Activated T-helper 1 cell treated with anti-CD3 and anti-CD28 coated beads, Interleukin-2, amount 50 U/mL, for 16 hours (primary cell): ENCODE data around the gene GRID2IP.

Source experiments
- DNase-seq, 2 donors: peaks; one replicate each; pipeline ENCODE4 v3.0.0-alpha.2; 2020; ENCODE audit warnings: low read depth in 1 of 2, low spot score in 1 of 2

Gene GRID2IP

DNA sequence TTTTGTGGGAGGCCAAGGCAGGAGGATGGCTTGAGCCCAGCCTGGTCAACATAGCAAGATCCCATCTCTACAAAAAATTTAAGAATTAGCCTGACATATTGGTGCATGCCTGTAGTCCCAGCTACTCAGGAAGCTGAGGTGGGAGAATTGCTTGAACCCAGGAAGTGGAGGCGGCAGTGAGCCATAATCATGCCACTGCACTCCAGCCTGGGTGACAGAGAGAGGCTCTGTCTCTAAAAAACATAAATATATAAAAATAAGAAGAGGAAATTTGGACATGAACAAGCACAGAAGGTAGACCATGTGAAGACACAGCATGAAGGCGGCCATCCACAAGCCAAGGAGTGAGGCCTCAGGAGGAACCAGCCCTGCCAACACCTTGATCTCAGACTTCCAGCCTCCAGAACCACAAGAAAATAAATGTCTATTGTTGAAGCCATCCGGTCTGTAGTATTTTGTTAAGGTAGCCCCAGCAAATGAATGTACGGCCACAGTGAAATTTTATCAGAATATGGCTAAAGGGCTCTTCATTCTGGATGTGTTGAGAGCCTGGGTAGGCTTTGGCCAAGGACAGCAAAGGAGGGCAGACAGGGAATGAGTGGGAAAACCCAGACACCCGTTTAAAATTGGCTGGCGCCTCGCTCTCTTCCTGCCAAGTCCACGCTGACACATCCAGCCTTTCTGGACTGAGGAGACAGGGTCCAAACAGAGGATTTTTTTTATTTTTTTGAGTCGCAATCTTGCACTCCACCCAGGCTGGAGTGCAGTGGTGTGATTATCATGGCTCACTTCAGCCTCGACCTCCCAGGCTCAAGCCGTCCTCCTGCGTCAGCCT is 12.9 kb upstream of the GRID2IP start:
- no peak for DNase-seq

DNA sequence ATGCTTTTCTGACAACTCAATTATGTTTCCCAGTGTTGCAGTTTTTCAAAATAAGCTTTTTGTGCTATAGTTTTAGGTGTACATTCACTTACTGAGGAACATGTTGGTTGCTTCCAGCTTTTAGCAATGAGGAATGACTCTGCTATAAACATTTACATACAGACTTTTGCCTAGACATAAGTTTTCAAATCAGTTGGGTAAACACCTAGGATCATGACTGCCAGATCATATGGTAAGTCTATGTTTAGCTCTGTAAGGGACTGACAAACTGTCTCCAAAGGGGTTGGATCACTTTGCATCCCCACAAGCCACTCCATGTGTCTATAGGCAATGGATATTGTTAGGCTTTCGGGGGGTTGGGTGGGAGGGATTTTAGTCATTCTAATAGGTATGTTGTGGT is 10.8 kb upstream of the GRID2IP start:
- DNase-seq: no peak

DNA sequence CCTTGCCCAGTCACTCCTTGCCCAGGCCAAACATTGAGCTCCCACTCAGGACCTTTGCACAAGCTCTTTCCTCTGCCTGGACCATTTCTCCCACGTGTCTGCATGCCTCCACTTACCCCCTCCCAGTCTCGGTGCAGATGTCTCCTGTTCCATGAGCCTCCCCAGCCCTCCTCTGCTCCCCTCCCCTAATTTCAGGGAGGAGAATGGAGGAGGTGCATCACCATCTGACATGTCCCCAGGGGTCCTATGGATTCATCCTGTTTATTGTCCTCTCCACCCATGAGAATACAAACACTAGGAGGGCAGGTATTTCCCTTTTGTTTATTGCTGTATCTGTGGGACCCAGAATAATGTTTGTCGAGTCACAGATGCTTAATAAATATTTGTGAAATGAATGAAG is 8.6 kb upstream of the GRID2IP start:
- DNase-seq: no peak

DNA sequence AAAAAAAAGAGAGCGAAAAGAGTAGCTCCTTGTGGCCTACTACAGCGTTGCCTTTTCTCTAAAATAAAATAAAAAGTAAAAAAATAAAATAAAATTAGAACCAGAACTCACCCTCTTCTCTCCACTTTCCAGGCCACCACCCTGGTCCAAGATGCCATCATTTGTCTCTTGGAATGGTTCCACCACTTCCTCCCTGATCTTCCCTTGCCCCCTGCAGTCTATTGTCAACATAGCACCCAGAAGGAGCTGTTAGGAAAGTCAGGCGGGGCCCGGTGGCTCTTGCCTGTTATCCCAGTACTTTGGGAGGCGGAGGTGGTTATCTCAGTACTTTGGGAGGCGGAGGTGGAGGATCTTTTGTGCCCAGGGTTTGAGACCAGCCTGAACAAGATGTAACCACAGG is 7.6 kb upstream of the GRID2IP start:
- no peak for DNase-seq

DNA sequence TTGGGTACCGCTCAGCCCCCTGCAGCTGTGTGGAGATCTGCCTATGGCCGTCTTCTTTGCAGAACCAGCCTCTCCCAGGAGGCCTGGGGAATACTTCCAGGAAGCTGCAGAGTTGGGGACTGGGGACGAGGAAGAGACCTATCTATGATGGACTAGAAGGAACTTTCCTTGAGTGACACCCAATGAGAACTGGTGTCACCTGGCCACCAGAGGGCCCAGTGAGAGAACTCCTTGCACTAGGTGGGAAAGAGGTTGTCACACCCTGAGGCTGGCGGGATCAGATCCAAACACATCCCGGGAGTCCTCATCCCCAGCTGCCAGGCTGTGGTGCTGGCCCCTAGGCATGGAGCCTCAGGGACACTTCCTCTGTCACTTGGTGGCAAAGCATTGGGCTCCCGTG is 4.9 kb upstream of the GRID2IP start:
- no peak for DNase-seq

DNA sequence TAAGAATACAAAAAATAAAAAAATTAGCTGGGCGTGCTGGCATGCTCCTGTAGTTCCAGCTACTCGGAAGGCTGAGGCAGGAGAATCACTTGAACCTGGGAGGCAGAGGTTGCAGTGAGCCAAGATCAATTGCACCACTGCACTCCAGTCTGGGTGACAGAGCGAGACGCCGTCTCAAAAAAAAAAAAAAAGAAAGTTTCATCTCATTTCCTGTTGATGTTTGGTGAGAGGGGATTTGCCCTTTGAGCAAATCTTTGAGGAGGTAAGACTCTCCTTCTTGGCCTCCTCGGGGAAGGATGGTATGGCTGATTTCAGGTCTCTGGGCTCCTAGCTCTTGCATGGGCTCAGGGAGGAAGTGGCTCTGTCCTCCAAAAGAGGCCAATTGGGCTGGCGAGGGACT is 3.6 kb upstream of the GRID2IP start:
- DNase-seq: no peak

DNA sequence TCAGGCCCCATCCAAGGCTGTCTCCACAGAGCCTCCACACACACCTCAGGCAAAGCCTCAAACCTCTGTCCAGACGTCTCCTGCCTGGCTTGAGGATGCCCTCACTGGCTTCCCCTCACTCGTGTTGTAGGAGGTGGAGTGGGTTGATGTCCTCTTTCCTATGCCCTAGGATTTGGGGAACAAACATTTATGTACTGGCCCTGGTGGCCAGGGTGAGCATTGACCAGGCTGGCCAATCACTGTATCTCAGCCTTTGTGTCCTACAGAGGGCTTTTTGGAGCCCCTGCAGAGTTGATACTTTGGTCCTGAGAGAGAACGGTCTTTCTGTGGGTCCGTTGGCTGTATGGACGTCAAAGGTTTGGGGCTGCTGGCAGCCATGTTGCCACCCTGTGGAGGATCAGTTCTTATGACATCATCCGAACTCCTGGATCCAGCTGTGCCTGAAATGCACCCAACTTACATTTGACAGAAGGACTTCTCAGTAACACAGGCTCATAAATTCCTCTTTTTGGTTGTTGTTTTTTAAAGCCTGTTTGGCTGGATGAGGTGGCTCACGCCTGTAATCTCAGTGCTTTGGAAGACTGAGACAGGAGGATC is 2.3 kb upstream of the GRID2IP start:
- no peak for DNase-seq

DNA sequence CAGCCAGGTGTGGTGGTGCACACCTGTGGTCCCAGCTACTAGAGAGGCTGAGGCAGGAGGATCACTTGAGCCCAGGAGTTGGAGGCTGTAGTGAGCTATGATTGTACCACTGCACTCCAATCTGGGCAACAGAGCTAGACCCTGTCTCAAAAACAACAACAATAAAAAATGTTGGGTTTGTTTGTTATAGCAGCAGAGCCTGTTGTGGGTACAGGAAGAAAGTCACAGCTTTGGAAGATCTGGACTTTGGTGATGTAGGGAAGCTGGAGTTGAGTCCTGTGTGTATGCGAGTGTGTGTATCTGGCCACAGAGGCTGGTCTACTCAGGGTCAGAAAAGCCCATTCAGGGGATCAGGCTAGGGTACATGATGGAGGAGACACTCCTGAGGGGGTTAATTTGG is 3.9 kb downstream of the GRID2IP start:
- no peak for DNase-seq

DNA sequence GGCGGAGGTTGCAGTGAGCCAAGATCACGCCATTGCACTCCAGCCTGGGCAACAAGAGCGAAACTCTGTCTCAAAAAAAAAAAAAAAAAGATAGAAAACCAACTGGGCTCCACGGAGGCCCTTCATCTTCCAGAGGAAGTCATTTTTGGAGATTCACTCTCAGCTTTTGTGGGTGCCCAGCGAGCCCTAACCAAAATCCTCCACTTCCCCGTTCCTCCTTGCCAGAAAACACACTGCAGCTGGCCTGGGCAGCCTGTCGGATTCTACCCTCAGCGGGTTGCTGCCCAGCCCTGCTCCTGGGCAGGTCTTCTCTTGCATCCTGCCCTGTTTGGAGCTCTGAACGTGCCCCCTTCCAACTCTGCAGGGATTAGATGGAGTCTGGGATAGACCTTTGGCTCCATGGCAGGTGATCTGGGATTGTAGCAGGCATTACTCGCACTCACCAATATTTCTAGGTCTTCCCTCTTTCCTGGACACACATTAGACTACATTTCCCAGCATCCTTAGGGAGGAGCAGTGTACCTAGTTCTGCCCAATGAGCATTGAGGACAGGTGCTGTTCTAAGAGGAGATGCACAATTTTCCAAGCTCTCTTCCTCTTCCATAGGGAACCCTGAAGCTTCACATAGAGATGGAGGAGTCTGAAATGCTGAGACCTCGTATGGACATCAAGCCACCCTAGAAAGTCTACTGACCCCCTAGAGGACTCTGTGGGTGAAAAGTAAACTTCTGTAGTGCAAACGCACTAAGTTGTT is 4.6 kb downstream of the GRID2IP start:
- DNase-seq: no peak

DNA sequence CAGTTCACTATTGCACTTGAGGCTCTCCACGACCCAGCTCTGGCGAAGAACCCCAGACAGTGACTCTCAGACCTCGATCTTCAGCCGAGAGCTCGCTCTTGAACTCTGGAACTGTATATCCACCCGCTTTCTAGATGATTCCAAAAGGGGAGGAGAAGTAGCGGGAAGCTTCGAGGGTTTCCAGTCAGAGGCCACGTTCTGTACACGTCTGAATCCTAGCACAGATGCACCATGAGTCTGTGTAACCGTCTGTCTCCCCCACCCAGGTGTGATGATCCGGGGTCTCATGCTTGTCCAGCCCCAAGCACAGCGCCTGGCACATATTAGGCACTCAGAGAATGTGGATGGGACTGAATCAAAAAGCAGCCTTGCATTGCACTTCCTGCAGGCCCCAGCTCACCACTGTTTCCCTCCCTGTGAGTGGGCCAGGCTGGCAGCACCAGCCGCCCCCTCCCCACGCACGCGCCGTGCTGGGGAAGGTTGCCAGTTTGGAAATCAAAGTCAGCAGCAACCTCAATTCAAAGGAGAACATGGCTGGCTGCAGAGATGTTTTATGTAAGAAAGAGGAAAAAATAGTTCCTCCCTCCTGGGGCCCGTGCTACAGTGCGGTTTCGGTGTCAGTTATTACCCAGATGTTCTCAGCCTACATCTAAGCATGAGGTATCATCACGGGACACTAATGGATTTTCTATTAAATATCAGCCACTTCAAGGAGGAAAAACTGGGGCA is 5.7 kb downstream of the GRID2IP start:
- no peak for DNase-seq

DNA sequence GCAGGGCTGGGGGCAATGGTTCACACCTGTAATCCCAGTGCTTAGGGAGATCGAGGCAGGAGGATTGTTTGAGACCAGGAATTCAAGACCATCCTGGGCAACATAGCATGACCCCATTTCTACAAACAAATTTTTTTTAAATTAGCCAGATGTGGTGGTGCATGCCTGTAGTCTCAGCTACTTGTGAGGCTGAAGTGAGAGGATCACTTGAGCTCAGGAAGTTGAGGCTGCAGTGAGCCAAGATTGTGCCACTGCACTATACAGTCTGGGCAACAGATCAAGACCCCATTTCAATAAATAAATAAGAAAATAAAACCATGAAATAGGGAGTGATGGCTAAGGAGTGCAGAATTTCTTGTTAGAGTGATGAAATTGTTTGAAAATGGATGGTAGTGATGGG is 8.9 kb downstream of the GRID2IP start:
- DNase-seq: no peak

DNA sequence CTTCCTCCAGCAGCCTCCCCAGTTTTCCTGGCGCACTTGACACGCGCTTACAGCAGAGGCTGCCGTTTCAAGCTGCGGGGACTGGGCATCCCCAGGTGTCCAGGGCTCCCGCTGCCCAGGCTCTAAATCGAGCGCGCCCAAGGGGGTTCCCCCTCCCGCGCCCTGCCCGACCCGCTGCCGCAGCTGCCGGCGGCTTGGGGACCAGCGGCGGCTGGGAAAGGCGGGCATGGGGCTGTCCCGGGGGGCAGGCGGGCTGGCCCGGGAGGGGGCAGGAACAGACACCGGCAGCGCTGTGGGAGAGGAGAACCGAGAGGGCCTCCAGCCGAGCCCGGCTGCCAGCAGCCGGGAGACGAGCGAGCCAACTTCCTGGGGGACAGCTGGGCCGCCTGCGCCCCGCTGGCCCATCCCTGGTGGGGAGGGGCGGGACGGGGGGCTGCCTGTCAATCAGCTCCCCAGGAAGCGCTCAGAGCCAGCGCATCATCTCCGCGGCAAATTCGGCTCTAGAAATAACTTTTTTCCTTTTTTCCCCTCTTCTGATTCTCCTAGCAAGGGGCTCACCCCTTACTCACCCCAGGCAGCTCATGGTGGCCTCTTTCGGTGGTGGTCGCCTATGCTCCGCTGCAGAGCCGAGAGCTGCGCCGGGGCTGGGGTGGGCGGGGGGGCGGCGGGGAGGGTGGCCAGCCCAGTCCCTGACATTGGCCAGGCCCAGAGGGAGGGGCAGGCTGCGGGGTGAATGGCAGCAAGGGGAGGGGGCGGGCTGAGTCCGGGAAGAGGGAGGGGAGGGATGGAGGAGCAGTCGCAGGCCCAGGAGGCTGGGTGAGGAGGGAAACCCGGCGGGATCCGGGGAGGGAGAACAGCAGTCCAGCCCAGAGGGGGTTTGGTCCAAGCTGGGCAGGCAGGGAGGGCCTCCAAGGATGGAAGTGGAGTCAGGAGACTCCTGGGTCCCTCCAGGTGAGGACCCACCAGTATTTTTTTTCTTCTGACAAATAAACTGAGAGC is 14.7 kb downstream of the GRID2IP start:
- DNase-seq: no peak

DNA sequence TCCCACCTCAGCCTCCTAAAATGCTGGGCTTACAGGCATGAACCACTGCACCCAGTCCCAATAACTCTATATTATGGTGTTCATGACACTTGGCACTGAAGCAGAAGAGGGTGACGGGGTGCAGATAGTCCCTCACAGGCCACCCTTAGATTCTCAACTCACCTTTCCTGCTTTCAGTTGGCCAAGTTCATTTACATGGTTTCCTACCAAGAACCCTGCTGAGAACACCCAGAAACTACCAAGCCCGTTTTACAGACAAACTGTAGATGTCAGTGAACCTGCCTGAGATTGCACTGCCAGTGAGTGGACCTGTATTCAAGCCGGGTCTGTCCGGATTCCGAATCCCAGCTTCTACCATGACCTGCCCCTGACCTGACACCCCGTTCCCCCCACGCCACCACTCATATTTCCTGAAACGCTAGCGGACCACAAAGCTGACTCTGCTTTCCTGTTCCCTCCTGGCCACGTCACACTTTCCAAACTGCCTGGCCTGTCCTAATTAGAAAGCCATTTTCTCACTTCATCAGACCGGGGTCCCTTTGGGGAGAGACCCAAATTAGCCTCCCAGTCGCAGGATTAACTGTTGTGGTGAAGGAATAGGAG is 17.3 kb downstream of the GRID2IP start:
- no peak for DNase-seq

DNA sequence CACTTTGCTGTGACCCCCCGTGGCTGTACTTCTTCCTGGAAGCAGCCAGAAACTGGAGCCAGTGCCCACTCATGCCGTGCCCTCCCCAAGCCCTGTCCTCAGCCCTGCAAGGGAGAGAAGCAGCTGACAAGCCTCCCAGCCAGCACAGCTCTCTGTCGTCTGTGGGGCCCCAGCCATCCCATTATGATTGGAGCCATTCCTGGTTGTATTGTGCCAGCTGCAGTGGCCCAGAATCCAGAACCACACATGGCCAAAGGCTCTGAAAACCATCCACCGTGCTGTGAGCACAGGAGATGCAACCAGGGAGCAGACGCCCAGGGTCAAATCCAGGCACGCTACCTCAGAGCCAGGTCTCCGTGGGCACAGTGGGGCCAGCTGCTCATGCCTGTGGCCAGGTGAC is 18.7 kb downstream of the GRID2IP start:
- DNase-seq: no peak

DNA sequence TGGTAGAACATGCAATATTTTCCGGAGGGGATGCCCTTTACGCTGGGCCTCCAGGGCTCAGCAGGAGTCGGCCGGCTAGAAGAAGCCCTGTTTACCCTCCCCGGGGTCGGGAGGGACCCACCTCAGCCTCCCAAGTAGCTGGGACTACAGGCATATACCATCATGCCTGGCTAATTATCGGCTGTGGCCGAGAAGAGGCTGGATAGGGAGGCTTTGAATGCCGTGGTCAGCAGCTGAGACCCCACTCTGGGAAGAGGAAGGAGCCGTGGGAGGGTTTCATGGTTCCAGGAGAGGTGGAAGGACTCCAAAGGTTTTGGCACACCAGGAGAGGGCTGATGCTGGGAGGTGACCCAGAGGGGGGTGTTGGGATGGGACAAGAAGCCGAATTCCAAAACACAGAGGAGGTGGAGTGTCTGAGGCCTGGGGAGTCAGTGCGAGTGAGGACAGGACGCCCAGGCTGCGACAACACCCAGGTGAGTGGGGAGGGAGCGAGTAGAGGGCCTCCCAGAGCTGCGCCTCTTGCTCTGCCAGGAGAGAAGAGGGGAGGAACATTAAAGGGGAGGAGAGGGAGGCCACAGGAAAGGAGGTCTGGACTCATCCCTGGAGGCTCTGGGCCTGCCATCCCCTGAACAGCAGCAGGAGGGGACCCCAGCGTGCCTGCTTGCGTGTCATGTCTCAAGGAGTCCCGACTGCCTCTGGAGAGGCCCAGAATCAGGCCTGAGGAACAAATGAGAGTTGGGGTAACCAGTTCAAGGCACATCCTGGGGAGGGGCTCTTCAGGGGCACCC is 19.6 kb downstream of the GRID2IP start:
- DNase-seq: no peak

DNA sequence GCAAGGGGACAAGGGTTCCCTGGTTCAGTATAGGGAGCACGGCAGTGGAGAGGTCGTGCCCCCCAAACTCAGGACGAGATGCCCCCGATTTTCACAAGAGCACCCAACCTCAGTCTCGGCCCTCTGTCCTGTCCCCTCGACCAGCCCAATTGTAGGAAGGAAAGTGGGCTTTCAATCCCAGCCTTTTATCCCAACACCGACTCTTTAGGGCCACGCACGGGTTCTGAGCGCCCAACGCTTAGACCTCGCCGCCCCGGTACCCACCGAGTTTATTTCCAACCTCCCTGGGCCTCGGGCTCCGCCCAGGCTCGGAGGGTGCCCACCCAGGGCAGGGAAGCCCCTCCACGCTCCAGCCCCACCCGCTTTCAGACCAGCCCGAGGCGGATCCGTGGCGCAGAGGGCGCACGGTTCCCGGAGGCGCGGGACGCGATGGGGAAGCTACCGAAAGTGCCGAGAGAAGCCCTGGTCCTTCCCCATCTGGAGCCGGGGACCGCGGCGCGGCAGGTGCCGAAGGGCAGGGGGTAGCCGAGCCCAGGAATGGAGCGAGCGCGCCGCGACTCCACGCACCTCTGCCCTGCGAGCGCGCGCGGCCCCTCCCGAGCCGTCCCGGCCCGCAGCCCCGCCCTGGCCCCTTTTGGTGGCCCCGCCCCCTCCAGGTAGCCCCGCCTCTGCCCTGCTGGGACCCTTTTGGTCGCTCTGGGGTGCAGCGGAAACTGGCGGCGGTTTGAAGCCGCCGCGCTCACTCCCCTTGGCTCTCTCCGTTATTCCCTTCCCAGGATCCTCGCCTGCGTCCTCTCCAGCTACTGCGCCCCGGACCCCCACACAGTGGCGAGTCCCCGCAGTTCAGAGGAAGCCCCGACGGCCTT is 20.4 kb downstream of the GRID2IP start:
- DNase-seq: peak; percentile 23

DNA sequence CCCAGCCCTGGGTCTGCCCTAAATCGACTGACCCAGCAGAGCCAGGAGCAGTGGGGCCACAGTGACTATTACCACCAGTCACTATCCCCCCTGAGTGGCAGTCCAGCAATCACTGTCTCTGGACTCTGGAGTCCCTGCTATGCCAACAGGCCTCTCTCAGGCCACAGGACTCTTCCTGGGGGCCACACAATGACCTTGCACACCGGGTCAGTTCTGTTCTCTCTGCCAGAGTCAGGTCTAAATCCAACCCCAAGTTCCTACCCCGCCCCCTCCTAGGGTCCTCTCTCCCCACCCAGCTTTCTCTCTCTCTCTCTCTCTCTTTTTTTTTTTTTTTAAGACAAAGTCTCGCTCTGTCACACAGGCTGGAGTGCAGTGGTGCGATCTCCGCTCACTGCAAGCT is 21.6 kb downstream of the GRID2IP start:
- no peak for DNase-seq

DNA sequence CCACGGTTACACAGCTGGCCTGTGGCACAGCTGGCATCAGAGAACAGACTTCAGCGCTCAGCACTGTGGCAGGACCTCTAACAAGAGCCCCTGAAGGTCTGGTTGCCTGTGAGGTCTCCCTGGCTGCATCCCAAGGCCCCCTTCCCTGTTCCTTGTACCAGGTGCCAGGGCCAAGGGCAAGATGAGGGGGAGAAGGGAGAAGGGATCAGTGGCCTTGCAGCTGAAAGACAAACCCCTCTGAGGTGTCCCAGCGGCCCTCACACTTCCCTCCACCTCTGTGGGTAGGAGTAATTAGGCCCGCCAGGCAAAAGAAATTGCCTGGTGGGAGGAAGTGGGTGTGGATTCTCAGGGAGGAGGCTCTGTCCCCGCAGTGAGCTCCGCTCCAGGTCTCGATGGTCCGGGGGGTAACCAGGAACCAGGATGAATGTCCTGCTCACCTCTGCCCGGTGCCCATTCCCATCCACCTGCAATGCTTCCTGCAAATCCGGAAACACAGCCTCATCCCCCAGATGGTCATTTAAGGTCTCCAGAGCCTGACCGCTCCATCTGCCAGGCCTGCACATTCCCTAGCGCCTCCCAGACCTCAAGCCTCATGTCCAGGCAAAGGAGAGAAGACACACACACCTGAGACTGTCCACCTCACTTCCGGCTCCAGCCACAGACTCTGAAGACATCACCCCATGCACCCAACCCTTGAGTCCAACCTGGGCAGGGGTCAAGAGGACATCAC is 22.7 kb downstream of the GRID2IP start:
- DNase-seq: no peak
